Astrocyte of the cerebellum (primary cell): Measurements from ENCODE around the gene C6.
"Not testable (repeated sequence)": the region's sequence is repeated elsewhere in the genome, so short reads cannot be mapped to it uniquely, and the experiment has no call there.

Experiments used
- DNase-seq: peaks from one replicate; pipeline ENCODE4 v3.0.0-alpha.2; 2011; ENCODE audit warnings: low read depth
- H3K4me3 ChIP-seq: 2 replicates; pipeline ENCODE4 v1.5.1; 2011; ENCODE audit warnings: mild to moderate bottlenecking, low read depth, low read length, moderate library complexity
- CTCF ChIP-seq: IDR thresholded peaks from 2 replicates; pipeline ENCODE4 v1.5.1; 2012; ENCODE audit warnings: low read length, low read depth, moderate library complexity, mild to moderate bottlenecking; ENCODE audit errors: missing control alignments
- in situ Hi-C: cut with HindIII; loops from 2 replicates; pipeline ENCODE4 v1.10.0; 2017; ENCODE audit warnings: low sequenced_read_pairs

The C6 gene

GRCh38 chr5:41246376-41246775, 33.0 kb upstream of the C6 start:
- no peak overlapping the region for H3K4me3 ChIP-seq
- TF ChIP-seq CTCF, result no peak
- in situ Hi-C loops, result no loop called here
- peak; percentile 76 for DNase-seq

- in situ Hi-C loops, result no loop called here
- H3K4me3 ChIP-seq, result no peak overlapping the region
- no peak for TF ChIP-seq CTCF
- no peak for DNase-seq
Measured at GRCh38 chr5:41243558-41243957, 30.2 kb upstream of the C6 start.

GRCh38 chr5:41240985-41241384, 27.7 kb upstream of the C6 start:
- DNase-seq, result no peak
- in situ Hi-C loops, result no loop called here
- H3K4me3 ChIP-seq, result no peak overlapping the region
- TF ChIP-seq CTCF, result no peak

- no peak for TF ChIP-seq CTCF
- in situ Hi-C loops, result no loop called here
- no peak for DNase-seq
- H3K4me3 ChIP-seq, result no peak overlapping the region
Measured at GRCh38 chr5:41240390-41240789, 27.1 kb upstream of the C6 start.

GRCh38 chr5:41234475-41234874, 21.1 kb upstream of the C6 start:
- in situ Hi-C loops, result no loop called here
- H3K4me3 ChIP-seq, result no peak overlapping the region
- no peak for TF ChIP-seq CTCF
- no peak for DNase-seq

- no peak overlapping the region for H3K4me3 ChIP-seq
- DNase-seq, result no peak
- in situ Hi-C loops, result no loop called here
- TF ChIP-seq CTCF, result no peak
Measured at GRCh38 chr5:41232797-41233196, 19.5 kb upstream of the C6 start.

- H3K4me3 ChIP-seq, in situ Hi-C loops, DNase-seq: not testable (repeated sequence)
Measured at GRCh38 chr5:41230276-41230675, 16.9 kb upstream of the C6 start.
